Psoas muscle (tissue), 8 donors: ENCODE results near the gene MAPT. TPM values are rescaled to one million over a fixed set of nuclear protein-coding genes. Genes with fewer than 3 reads are reported as not detected.
"Not testable (repeated sequence)": the region's sequence is repeated elsewhere in the genome, so short reads cannot be mapped to it uniquely, and the experiment has no call there.

Source experiments
- ATAC-seq, 4 donors: fragments of 200-7000 bp; cut with Tn5 transposase; one replicate each; pipeline ENCODE4 v1.9.1; 2020; ENCODE audit warnings: moderate library complexity in 3 of 4, mild to moderate bottlenecking in 2 of 4
- DNase-seq, 2 donors: peaks; one replicate each; pipeline ENCODE4 v3.0.0-alpha.2; 2020
- H3K27ac ChIP-seq: fragments of 200-600 bp; one replicate; pipeline ENCODE4 v1.8.0; 2022
- H3K27me3 ChIP-seq, 3 donors: fragments of 200-600 bp in 1 of 3; one replicate each; pipeline versions ENCODE4 v1.6.1 to v1.8.0; 2013 to 2022; ENCODE audit warnings: low read length in 2 of 3, mild to moderate bottlenecking in 2 of 3, moderate library complexity in 1 of 3; ENCODE audit not compliant: insufficient read depth in 3 of 3
- H3K36me3 ChIP-seq, 2 donors: fragments of 200-600 bp in 1 of 2; one replicate each; pipeline versions ENCODE4 v1.6.1 to v1.8.0; 2013 to 2022; ENCODE audit warnings: low read depth in 1 of 2, mild to moderate bottlenecking in 1 of 2, moderate library complexity in 1 of 2; ENCODE audit not compliant: insufficient read depth in 1 of 2
- H3K4me1 ChIP-seq: fragments of 200-600 bp; one replicate; pipeline ENCODE4 v1.8.0; 2022
- H3K4me3 ChIP-seq: fragments of 200-600 bp; one replicate; pipeline ENCODE4 v1.8.0; 2022; ENCODE audit warnings: mild to moderate bottlenecking
- H3K9me3 ChIP-seq: fragments of 200-600 bp; one replicate; pipeline ENCODE4 v1.8.0; 2022
- WGBS, 3 donors: extraction: QIAGEN DNeasy Blood & Tissue Kit; methylation state at CpG; one replicate each; pipeline versions ENCODE4 v1.1.6 to v1.1.7; 2013; 5-methylcytosine and 5-hydroxymethylcytosine counted together
- intact Hi-C, 2 donors: fragments of 100-400 bp; cut with DNase I; formaldehyde crosslinking; loops; one replicate each; pipeline versions ENCODE4 v1.11.0 to v1.14.2; 2022
- polyA plus RNA-seq, 3 donors: library from polyadenylated mRNA; stranded (reverse); fragments of 200-250 nt; gene quantifications; one replicate each; pipeline ENCODE4 v1.2.3, GENCODE V29; 2013
- total RNA-seq, 4 donors: library from RNA; stranded (reverse); fragmentation: NEBNext Ultra II Directional in 2 of 4; extraction: Animal tissue kit (Norgen Biotek cat#: 25700) in 2 of 4; gene quantifications; one replicate each; pipeline versions ENCODE4 v1.2.1 to v1.2.4, GENCODE V29; 2021 to 2023
- TF ChIP-seq, protein P1 (sequence below): fragments of 200-600 bp; IDR thresholded peaks from one replicate; pipeline ENCODE4 v1.8.0; 2022; ENCODE audit warnings: antibody characterized with exemption
- donor health status: healthy with polysubstance abuse.
- donor health status: DM: no; HTN: no; CAD: no; lungs with moderate emphysema.
- donor health status: Bipolar disorder and iron deficiency.
- donor health status: healthy.
- donor health status: DM: yes; HTN: yes; CAD: no.
- donor health status: DM: no; HTN: no; CAD: no.
- donor health status: DM: no; HTN: no; CAD: no.
- donor health status: DM: yes; HTN: yes; CAD: no.

MAPT gene
- total and polyA plus RNA-seq, 7 donors, result 16.0 to 253 (median 104) TPM

DNA sequence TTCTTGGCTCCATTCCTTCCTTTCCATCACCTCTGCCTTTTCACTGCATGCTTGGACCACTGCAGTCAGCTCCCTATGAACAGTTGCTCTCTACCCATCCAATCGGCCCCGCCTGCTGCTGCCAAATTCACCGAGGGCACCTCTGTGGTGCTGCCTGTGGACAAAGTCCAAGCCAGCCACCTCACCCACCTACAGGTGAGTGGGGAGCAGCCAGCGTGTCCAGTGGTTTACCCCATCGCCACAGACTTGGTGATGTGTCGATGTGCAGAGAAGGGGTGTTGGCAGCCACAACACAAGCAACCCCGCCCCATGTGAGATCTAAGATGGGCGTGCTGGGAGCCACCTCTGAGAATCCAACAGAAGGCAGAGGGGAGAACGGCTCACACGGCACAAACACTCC is 61.0 kb downstream of the MAPT start:
- no peak for ATAC-seq
- DNase-seq, result no peak
- TF ChIP-seq, protein P1, sequence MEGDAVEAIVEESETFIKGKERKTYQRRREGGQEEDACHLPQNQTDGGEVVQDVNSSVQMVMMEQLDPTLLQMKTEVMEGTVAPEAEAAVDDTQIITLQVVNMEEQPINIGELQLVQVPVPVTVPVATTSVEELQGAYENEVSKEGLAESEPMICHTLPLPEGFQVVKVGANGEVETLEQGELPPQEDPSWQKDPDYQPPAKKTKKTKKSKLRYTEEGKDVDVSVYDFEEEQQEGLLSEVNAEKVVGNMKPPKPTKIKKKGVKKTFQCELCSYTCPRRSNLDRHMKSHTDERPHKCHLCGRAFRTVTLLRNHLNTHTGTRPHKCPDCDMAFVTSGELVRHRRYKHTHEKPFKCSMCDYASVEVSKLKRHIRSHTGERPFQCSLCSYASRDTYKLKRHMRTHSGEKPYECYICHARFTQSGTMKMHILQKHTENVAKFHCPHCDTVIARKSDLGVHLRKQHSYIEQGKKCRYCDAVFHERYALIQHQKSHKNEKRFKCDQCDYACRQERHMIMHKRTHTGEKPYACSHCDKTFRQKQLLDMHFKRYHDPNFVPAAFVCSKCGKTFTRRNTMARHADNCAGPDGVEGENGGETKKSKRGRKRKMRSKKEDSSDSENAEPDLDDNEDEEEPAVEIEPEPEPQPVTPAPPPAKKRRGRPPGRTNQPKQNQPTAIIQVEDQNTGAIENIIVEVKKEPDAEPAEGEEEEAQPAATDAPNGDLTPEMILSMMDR, result no peak
- H3K4me1 ChIP-seq, result no peaks in the 10 kb centered on the region
- no peaks in the 10 kb centered on the region for H3K27me3 ChIP-seq
- 76 to 78% (median 77%) methylated on average over 10 of the region's 10 CpGs for WGBS, 3 donors
- intact Hi-C loops, result no loop called here
- no peak overlapping the region for H3K27ac ChIP-seq
- no peak overlapping the region for H3K4me3 ChIP-seq
- H3K9me3 ChIP-seq, result no peaks in the 10 kb centered on the region
- no peaks in the 10 kb centered on the region for H3K36me3 ChIP-seq

DNA sequence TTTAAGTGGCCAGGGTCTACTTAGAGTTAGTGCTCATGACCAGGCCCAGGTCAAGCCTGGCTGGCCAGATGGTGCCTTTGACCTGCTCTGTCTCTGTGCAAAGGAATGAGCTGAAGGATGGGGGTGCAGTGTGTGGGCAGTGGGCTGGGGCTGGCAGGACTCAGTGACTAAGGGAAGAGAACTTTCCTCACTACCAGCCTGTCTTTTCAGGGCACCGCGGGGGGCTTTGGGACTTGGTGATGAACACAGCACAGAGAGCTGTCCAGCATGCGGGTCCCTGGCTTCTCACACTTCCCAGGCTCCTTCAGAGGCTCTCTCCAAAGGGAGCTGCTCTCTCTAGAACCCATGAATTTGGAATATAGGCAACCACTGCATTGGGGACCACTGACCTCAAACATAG is 61.7 kb downstream of the MAPT start:
- H3K27me3 ChIP-seq, result no peaks in the 10 kb centered on the region
- no peaks in the 10 kb centered on the region for H3K36me3 ChIP-seq
- H3K4me1 ChIP-seq, result no peaks in the 10 kb centered on the region
- intact Hi-C loops, result no loop called here
- 93 to 100% (median 98%) methylated on average over 3 of the region's 3 CpGs for WGBS, 3 donors
- TF ChIP-seq, protein P1, result no peak
- H3K9me3 ChIP-seq, result no peaks in the 10 kb centered on the region
- H3K4me3 ChIP-seq, result no peak overlapping the region
- DNase-seq, result no peak
- ATAC-seq, result no peak
- H3K27ac ChIP-seq, result no peak overlapping the region

DNA sequence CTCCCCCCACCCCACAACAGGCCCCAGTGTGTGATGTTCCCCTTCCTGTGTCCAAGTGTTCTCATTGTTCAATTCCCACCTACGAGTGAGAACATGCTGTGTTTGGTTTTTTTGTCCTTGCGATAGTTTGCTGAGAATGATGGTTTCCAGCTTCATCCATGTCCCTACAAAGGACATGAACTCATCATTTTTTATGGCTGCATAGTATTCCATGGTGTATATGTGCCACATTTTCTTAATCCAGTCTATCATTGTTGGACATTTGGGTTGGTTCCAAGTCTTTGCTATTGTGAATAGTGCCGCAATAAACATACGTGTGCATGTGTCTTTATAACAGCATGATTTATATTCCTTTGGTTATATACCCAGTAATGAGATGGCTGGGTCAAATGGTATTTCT is 62.4 kb downstream of the MAPT start:
- H3K27ac ChIP-seq, H3K4me1 ChIP-seq, H3K36me3 ChIP-seq, H3K27me3 ChIP-seq, H3K9me3 ChIP-seq, intact Hi-C loops, ATAC-seq, DNase-seq, H3K4me3 ChIP-seq: not testable (repeated sequence)
- WGBS, 3 donors, result 95 to 99% (median 98%) methylated on average over 4 of the region's 4 CpGs

DNA sequence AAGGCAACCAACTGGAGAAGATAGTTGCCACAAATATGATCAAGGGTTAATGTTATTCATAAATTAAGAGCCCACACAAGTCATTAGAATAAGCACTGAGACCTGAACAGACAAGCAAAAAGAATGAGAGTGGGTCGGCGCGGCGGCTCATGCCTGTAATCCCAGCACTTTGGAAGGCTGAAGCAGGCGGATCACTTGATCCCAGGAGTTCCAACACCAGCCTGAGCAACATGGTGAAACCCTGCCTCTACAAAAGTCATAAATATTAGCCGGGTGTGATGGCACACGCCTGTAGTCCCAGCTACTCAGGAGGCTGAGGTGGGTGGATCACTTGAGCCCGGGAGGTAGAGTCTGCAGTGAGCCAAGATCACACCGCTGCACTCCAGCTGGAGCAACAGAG is 64.0 kb downstream of the MAPT start:
- intact Hi-C loops, result no loop called here
- TF ChIP-seq, protein P1, result no peak
- DNase-seq (no peak), ATAC-seq (peak in 2 of 4 donors; percentile 43 to 59)
- WGBS, 3 donors, result 45 to 87% (median 56%) methylated on average over 9 of the region's 9 CpGs
- Histone ChIP-seq H3K36me3 (peaks cover 0 to 14% of the 10 kb centered on the region in 2 donors), H3K4me1 (no peaks in the 10 kb centered on the region), H3K4me3 (no peak overlapping the region), H3K27me3 (no peaks in the 10 kb centered on the region), H3K27ac (no peak overlapping the region), H3K9me3 (no peaks in the 10 kb centered on the region)

DNA sequence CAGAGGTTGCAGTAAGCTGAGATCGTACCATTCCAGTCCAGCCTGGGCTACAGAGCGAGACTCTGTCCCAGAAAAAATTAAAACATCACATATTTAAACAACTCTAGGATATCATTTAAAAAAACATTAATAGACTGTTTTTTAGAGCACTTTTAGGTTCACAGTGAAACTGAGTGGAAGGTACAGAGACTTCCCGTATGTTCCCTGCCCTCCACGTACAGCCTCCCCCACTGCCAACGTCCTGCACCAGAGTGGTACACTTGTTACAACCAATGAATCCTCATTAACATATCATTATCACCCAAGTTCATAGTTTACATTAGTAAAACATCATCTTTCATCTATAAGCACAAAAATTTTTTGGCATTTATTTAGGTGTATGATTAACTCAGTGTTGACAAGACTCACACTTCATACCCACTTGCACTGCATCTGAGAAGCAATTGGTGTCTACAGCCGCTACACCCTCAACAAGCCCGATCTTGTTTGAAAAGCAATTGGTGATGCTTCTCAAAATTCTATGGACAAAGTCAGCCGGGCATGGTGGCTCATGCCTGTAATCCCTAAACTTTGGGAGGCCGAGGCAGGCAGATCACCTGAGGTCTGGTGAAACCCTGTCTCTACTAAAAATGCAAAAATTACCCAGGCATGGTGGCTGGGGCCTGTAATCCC is 64.8 kb downstream of the MAPT start:
- TF ChIP-seq, protein P1, result no peak
- ATAC-seq, result no peak
- intact Hi-C loops, result no loop called here

More for the DNA sequence above, 64.8 kb downstream of the MAPT start:
- Histone ChIP-seq H3K27ac (no peak overlapping the region), H3K4me3 (no peak overlapping the region), H3K27me3 (no peaks in the 10 kb centered on the region), H3K4me1 (no peaks in the 10 kb centered on the region), H3K36me3 (peaks cover 0 to 16% of the 10 kb centered on the region in 2 donors), H3K9me3 (no peaks in the 10 kb centered on the region)
- DNase-seq, result no peak
- WGBS, 3 donors, result 90 to 92% (median 90%) methylated on average over 9 of the region's 9 CpGs
